GM19372 (cell line): ENCODE measurements around the gene P2RX2.

Experiments used
- ATAC-seq: cut with Tn5 transposase; IDR thresholded peaks from one replicate; pipeline ENCODE4 v1.9.1; 2021; ENCODE audit warnings: mild to moderate bottlenecking, low read depth, moderate library complexity; ENCODE audit not compliant: unreplicated experiment

The P2RX2 gene

DNA sequence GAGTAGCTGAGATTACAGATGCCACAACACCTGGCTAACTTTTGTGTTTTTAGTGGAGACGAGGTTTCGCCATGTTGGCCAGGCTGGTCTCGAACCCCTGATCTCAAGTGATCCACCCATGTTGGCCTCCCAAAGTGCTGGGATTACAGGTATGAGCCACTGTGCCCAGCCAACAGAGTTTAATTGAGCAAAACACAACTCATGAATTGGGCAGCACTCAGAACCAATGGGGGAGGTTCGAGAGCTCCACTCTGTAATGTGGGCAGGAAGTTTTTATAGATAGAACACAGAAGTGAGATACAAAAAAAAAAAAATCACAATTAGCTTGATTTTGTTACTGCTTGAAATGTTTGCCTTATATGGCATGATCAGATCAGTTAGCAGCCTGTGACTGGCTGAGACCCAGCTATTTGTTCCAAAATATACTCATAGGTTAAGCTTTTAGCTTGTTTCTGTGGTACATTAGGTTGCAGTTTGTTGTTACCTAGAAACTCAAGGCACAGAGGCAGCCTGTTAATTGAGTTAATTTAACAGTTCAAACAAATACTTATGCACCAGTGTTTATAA is 1.4 kb upstream of the P2RX2 start:
- ATAC-seq, result no peak

DNA sequence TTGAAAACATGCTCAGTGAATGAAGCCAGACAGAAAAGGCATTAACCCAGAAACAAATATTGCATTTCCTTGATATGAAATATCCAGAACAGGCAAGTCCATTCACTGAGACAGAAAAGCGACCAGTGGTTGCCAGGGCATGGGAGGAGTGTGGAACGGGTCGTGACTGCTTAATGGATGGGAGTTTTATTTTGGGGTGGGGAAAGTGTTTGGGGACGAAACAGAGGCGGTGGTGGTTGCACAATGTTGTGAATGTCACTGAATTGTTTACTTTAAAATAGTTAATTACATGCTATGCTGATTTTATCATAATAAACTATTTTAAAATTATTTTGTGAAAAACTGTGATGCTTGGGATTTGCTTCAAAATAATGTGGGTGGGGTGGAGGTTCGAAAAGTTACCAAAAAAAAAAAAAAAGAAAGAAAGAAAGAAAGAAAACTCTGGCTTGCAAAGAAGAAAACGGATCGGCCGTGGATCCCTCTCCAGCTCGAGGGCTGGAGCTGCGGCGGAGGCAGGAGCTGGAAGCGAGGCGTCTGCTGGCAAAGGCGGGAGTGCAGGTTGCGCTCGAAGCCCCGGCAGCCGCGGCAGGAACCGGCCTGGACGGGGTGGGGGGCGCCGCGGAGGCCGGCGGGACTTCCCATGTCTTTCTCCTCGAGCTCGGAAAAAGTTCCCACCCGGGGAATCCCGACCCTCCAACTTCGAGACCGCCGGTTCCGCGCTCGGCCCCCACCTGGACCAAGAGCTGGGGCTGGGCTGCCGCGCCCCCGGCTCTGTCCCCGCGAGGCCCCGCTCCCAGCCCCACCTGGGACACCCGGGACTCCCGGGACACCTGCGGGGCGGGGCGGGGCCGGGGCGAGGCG is 524 bp upstream of the P2RX2 start:
- ATAC-seq, result no peak

DNA sequence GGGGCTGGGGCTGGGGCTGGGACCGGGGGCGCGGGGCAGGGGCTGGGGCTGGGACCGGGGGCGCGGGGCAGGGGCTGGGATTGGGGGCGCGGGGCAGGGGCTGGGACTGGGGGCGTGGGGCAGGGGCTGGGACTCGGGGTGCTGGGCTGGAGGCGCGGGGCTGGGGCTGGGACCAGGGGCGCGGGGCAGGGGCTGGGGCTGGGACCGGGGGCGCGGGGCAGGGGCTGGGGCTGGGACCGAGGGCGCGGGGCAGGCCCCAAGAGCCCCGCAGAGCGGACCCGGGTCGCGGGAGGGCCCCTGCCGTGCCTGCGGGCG is 452 bp downstream of the P2RX2 start:
- ATAC-seq, result no peak

DNA sequence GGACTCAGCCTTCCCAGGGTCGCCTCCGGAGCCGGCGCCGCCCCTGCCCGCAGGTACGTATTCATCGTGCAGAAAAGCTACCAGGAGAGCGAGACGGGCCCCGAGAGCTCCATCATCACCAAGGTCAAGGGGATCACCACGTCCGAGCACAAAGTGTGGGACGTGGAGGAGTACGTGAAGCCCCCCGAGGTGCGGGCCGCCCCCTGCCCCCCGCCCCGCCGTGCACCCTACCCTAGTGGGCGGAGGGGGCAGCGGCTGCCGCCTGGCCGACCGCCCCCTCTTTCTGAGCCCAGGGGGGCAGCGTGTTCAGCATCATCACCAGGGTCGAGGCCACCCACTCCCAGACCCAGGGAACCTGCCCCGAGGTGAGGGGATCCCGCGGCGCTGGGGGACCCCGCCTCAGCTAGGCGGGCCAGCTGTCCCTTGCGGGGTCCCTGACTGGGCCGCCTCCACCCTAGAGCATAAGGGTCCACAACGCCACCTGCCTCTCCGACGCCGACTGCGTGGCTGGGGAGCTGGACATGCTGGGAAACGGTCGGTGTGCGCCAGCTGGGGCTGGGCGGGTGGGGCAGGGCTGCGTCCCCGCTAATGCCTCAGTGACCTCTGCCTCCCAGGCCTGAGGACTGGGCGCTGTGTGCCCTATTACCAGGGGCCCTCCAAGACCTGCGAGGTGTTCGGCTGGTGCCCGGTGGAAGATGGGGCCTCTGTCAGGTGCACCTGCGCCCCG is 973 bp downstream of the P2RX2 start:
- no peak for ATAC-seq

DNA sequence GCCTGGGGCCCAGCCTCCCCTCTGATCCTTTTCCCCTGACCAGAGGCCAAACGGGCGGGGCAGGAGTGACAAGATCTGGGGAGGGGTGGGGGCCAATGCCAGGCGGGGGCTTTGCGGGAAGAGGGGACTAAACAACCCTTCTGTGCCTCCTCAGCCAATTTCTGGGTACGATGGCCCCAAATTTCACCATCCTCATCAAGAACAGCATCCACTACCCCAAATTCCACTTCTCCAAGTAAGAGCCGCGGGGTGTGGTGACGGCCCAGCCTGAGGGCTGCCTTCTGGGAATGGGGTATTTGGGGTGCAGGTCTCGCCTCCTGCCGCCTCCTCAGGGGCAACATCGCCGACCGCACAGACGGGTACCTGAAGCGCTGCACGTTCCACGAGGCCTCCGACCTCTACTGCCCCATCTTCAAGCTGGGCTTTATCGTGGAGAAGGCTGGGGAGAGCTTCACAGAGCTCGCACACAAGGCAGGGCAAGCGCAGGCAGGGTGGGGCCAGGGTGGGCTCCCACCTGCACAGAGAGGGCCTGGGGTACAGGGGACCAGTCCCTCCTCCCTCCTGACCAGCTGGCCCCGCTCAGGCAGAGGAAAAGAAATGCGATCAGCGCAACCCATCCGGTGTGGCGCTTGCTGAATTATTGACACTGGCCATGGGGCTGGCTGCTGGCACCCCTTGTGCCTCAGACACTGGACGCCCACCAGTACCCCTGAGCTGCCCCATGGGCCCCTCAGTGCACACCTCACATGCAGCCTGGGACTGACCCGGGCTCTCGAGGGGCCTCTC is 1.7 kb downstream of the P2RX2 start:
- ATAC-seq, result no peak

DNA sequence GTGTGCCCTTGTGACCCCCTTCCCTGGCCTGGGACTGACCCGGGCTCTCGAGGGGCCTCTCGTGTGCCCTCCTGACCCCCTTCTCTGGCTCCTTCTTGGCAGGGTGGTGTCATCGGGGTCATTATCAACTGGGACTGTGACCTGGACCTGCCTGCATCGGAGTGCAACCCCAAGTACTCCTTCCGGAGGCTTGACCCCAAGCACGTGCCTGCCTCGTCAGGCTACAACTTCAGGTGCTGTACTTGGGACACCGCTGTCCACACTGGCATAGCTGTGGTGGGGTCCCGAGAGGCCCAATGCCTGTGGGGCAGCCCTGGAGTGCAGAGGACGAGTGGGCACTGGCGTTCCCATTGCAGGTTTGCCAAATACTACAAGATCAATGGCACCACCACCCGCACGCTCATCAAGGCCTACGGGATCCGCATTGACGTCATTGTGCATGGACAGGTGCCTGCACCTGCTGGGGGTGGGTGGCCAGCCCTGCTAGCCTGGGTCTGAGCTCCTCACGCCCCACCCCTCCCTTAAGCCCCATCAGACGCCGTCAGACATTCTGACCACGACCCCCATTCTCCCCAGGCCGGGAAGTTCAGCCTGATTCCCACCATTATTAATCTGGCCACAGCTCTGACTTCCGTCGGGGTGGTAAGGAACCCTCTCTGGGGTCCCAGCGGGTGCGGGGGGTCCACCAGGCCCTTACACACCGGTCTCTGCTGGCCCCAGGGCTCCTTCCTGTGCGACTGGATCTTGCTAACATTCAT is 2.5 kb downstream of the P2RX2 start:
- ATAC-seq, result no peak

DNA sequence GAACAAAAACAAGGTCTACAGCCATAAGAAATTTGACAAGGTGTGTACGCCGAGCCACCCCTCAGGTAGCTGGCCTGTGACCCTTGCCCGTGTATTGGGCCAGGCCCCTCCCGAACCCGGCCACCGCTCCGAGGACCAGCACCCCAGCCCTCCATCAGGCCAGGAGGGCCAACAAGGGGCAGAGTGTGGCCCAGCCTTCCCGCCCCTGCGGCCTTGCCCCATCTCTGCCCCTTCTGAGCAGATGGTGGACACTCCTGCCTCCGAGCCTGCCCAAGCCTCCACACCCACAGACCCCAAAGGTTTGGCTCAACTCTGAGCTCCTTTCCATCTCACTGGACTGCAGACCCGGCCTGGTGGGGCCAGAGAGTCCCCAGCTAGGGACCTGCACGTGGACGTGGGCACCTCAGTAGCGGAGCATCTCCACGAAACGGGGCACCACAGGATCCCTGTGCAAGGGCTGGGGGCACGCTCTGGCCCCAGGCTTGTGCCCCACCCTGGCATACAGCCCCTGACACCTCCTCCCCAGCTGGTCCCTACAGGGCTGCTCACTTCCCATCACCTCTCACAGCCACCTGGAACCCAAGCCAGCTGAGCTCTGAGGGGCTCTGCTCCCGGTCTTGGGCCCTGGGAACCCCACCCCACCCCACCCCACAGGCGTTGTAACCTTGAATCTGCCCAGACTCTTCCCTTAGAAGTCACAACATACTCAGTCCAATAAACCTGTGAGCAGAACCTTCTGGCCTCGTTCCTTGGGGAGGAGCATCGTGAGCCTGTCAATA is 3.3 kb downstream of the P2RX2 start:
- no peak for ATAC-seq

DNA sequence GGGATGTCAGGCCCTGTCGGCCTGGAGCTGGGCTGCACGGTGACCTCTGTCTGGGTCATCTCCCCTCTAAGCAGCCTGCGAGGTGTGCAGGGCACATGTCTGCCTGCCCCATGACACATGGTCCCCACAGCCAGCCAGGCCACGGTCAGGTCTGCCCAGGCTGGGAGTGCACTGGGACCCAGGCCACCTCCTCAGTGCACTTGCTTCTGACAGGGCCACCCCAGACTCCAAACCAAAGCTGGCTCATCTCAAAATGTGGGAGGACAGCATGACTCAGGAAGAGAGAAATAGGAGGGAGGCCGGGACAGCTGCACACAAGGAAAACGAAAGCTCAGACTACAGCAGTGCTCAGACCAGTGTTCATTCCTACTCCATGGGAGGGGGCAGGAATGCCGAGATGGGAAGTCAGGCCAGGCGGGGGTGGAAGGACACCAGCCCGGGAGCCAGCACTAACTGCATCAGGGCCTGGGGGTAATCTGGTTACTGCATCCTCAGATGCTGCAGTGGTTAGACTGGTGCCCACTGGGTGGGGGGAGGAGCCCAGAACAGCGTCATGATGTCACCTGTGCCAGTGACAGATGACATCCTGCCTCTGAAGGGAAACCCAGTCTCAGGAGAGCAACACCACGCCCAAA is 4.0 kb downstream of the P2RX2 start:
- no peak for ATAC-seq

DNA sequence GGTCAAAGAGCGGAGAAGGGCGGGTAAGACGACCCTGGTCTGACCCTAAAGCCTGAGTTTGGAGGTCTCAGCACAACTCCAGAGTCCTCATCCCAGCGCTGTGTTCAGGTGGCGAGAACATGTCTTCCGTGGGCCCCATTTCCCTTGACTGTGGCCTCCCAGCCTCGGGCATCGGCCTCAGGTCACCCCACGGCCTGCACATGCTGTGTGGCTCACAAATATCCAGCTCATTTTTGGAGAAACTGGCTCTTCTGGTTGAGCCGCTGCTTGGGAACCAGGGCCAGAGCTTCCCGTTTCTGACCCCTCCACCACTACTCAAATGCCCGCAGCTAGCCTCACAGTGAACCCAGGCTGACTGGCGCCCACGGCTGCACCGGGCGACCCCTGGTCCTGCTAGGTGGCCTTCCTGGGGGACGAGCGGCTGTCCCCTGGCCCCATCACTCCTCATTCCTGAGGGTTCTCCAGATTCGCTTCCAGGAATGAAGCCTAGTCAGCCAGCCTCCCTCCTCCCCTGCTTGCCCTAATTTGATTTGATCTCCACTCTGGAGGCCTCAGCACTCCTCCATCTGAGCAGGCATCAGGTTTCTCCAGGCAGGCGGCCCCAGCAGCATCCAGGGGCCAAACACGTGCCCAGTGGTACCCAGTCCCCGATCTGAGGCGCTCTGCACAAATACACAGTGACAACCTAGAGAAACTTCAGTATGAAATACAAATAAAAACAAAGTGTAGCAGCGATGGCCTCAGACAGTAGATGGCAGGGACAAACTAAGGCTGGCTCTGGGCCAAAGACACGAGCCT is 4.7 kb downstream of the P2RX2 start:
- no peak for ATAC-seq

DNA sequence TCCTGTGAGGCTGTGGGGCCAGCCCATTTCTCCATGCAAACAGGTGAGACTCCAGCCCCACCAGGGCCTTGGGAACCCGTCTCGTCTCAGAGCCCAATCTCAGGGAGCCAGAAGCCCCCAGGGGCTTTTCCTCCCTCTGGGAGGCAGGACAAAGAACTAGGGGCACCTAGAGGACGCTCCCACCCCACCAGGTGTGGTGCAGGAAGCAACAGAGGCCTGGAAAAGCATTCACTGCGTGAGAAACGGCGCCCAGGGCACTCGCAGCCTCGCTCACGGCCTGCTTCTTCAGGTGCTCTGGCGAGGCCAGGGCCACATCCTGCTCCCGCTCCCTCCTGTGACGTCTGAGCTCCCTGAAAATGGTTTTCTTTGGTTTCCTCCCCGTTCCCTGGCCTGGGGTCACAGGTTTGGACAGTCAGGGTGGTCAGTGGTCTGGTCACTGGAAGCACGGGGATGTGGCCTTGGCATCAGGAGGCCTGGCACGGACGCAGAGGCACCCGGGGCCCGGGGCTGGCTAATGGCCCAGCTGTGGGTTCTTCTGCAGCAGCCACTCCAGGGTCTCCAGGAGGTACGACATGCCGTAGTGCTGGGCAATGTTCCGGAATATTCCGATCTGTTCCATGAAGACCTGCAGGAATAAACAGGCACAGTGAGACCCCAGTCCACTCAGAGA is 5.7 kb downstream of the P2RX2 start:
- no peak for ATAC-seq

DNA sequence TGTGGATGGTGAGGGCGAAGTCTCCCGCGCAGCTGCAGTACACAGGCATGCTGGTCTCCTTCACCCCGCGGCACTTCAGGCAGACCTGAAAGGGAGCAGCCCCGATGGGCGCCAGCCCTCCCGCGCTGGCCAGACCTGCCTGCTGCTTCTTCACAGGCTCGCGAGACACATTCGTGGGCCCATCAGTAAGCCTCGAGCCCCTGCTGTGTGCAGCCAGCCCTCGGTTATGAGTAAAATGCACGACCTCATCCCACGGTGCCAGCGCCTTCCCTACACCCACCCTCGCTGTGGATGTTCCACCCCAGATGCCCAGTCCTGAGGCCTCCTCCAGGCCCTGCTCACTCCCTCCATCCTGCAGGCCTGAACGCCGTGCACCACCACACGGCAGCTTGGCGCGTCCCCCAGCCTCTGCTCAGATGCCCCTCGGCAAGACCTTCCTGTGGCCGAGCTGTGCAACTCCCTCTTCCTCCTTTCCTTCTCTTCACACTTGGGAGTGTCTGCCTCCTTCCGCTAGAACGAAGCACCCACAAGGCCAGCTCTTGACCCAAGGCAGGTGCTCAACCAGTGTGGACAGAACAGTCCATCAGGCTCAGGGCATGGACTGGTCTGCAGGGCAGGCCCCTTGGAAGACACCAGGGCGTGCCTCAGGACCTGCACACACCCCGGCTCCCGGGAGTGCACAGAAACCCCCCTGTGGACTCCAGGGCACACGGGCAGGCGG is 6.5 kb downstream of the P2RX2 start:
- no peak for ATAC-seq

DNA sequence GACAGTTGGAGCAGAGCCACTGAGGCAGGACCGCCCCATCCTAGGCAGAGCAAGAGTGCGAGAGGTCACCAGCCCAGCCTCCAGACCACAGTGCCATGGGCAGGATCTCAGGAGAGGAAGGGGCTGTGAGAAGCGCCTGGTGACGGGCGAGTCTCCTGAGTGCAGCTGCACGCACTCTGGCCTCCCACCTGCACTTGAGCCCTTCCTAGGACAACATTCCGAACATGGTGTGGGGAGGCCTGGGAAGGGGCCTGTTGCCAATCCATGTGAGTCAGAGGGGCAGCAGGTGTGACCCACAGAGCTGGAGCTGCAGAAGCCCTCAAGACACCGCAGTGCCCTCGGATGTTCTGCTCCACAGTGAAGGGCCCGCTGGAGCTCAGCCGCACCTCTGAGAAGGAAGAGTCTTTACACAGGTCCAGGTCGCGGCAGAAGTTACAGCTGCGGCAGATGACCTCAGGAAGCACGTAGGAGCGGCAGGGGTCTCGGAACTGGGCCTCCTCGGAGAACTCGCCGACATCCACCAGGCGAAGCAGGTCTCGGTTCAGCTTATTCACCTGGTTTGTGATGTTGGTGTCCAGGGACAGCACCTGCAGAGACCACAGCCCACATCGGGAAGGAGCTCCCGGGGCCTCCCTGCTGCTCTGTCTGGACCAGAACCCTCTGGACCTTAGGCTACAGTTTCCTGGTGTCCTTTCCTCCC is 7.3 kb downstream of the P2RX2 start:
- no peak for ATAC-seq

DNA sequence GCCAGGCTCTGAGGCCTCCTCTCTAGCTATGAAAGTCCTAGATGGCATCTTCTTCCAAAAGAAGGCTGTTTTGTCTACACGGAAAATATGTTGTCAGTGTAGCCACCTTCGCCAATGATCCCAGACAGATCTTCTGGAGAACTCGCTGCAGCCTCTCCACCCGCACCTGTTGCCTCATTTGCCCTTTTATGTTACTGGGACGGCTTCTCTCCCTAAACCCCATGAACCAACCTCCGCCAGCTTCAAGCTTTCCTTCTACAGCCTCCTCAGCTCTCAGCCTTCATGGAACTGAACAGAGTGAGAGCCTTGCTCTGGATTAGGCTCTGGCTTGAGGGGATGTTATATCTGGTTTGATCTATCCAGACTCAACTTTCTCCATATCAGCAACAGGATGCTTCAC is 10.8 kb downstream of the P2RX2 start:
- ATAC-seq, result no peak

DNA sequence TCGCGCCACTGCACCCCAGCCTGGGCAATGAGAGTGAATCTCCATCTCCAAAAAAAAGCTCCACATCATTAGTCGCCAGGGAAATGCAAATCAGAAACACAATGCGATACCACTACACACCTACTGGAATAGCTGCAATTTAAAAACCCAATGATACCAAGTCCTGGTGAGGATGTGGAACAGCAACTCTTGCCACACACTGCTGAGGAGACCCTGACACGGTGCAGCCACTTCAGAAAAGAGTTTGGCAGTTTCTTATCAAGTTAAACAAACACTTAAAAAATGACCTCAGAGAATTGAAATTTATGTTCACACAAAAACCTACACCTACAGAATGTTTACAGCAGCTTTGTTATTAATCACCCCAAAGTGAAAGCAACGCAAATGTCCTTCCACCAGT is 12.1 kb downstream of the P2RX2 start:
- no peak for ATAC-seq

DNA sequence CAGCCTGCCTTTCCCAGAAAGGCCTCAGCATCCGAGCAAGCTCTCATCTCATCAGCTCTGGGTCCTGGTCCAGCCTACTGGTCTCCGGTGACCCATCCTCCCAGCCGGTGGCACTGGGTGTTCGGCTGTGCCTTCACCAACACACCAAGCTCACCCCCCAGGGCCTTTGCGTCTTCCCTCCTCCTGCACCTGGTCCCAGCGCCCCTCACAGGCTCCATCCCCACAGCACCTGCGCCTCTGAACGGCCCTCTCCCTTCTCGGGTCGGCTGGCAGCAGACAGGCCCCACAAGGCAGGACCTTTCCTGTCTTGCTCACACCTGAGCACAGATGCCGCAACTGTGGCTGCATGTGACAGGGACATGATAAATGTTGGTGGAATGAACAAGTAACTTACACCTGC is 13.1 kb downstream of the P2RX2 start:
- ATAC-seq, result no peak

DNA sequence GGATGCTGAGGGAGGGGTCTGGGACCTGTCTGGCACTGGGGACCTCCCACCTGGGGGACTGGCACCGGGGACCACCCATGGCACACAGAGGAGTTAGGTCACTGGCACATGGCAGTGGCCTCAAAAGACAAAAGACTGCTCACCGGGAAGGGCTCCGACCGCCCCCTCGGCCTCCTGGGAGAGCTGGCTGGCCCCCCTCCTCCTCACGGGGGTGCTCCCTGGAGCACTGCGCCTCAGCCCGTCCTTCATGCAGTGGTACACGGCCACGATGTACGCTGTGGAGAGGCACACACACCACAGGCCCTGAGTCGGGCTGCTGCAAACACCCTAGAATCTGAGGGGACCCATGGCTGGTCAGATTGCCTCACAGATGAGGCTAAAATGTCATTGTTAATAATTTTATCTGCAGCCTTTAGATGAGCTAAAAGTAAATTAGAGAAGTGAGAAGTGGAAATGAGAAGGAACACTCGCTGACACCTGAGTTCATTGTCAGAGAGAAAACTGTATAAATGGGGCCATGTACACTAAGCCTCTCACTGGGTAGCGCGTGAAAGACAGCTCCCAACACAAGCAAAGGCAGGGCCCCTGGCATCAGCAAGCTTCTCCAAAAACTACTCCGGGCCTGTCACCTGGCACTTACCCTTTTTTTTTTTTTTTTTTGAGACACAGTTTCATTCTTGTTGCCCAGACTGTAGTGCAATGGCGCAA is 14.1 kb downstream of the P2RX2 start:
- ATAC-seq, result no peak
